GM12878 (cell line): ENCODE data around the gene FNIP1. TPM values are rescaled to one million over a fixed set of nuclear protein-coding genes. Genes with fewer than 3 reads are reported as not detected.

Experiments used
- BCLAF1 ChIP-seq: fragments of 450-650 bp; IDR thresholded peaks from 2 replicates; pipeline ENCODE4 v1.6.1; 2017; ENCODE audit warnings: antibody characterized with exemption, mild to moderate bottlenecking, moderate library complexity
- BHLHE40 ChIP-seq, 2 experiments: fragments of 450-650 bp in 1 of 2; IDR thresholded peaks; 2 replicates each; pipeline ENCODE4 v1.6.1; 2011 to 2017; ENCODE audit warnings: low read depth in 2 of 2, borderline replicate concordance in 1 of 2, improper control_type of control experiment in 1 of 2, low read length in 1 of 2, mild to moderate bottlenecking in 1 of 2
- EGR1 ChIP-seq, 2 experiments: IDR thresholded peaks; 1 replicate in 1 of 2; 2 replicates in 1 of 2; pipeline ENCODE4 v1.6.1; 2011 to 2012; ENCODE audit warnings: low read depth in 2 of 2, low read length in 2 of 2, borderline replicate concordance in 1 of 2, mild to moderate bottlenecking in 1 of 2, moderate library complexity in 1 of 2
- EP300 ChIP-seq, 2 experiments: fragments of 150-350 bp in 1 of 2; IDR thresholded peaks; 2 replicates each; pipeline ENCODE4 v1.6.1; 2011 to 2012; ENCODE audit warnings: low read depth in 2 of 2, low read length in 2 of 2, borderline replicate concordance in 1 of 2, improper control_type of control experiment in 1 of 2, inconsistent platforms in 1 of 2; ENCODE audit not compliant: control insufficient read depth in 1 of 2
- FOXM1 ChIP-seq: IDR thresholded peaks from 2 replicates; pipeline ENCODE4 v1.6.1; 2012; ENCODE audit warnings: low read depth, mild to moderate bottlenecking, inconsistent platforms, low read length, moderate library complexity
- GABPA ChIP-seq: IDR thresholded peaks from 2 replicates; pipeline ENCODE4 v1.6.1; 2014; ENCODE audit warnings: antibody characterized with exemption, low read depth, mild to moderate bottlenecking, inconsistent platforms
- IRF5 ChIP-seq: fragments of 450-650 bp; IDR thresholded peaks from 2 replicates; pipeline ENCODE4 v1.6.1; 2017; ENCODE audit warnings: borderline replicate concordance
- KAT2A ChIP-seq: conservative IDR thresholded peaks from 2 replicates; pipeline ENCODE4 v1.6.1; 2011; ENCODE audit warnings: low read depth, low read length; ENCODE audit not compliant: control insufficient read depth
- MLLT1 ChIP-seq: fragments of 450-650 bp; IDR thresholded peaks from 2 replicates; pipeline ENCODE4 v1.6.1; 2016; ENCODE audit warnings: mild to moderate bottlenecking
- MYC ChIP-seq: IDR thresholded peaks from 2 replicates; pipeline ENCODE4 v1.6.1; 2011; ENCODE audit warnings: mild to moderate bottlenecking, low read length, moderate library complexity, inconsistent platforms; ENCODE audit not compliant: insufficient read depth, insufficient replicate concordance, insufficient read length, severe bottlenecking
- NFIC ChIP-seq: IDR thresholded peaks from 2 replicates; pipeline ENCODE4 v1.6.1; 2012; ENCODE audit warnings: low read depth, mild to moderate bottlenecking, inconsistent platforms, low read length, moderate library complexity
- NFYA ChIP-seq: IDR thresholded peaks from 2 replicates; pipeline ENCODE4 v1.6.1; 2011; ENCODE audit warnings: low read depth, mild to moderate bottlenecking, low read length, improper control_type of control experiment, borderline replicate concordance
- POLR2AphosphoS5 ChIP-seq: IDR thresholded peaks from 2 replicates; pipeline ENCODE4 v1.6.1; 2011; ENCODE audit warnings: mild to moderate bottlenecking, low read length, inconsistent platforms
- SIX5 ChIP-seq: IDR thresholded peaks from 2 replicates; pipeline ENCODE4 v1.6.1; 2011; ENCODE audit warnings: mild to moderate bottlenecking, low read depth, low read length, moderate library complexity; ENCODE audit not compliant: severe bottlenecking
- SPI1 ChIP-seq: IDR thresholded peaks from 2 replicates; pipeline ENCODE4 v1.6.1; 2011; ENCODE audit warnings: low read depth, mild to moderate bottlenecking, low read length, moderate library complexity, borderline replicate concordance; ENCODE audit not compliant: insufficient read depth
- TAF1 ChIP-seq: IDR thresholded peaks from 2 replicates; pipeline ENCODE4 v1.6.1; 2011; ENCODE audit warnings: mild to moderate bottlenecking, low read depth, low read length, borderline replicate concordance
- TARDBP ChIP-seq: IDR thresholded peaks from 2 replicates; pipeline ENCODE4 v1.6.1; 2016; ENCODE audit warnings: borderline replicate concordance
- USF1 ChIP-seq: IDR thresholded peaks from 2 replicates; pipeline ENCODE4 v1.6.1; 2011; ENCODE audit warnings: borderline replicate concordance, low read depth, mild to moderate bottlenecking, moderate library complexity, mixed read lengths, low read length; ENCODE audit not compliant: insufficient read depth; ENCODE audit errors: extremely low read length
- YY1 ChIP-seq: IDR thresholded peaks from 2 replicates; pipeline ENCODE4 v1.6.1; 2011; ENCODE audit warnings: low read depth, mild to moderate bottlenecking, low read length
- ZNF384 ChIP-seq: IDR thresholded peaks from 2 replicates; pipeline ENCODE4 v1.6.1; 2012; ENCODE audit warnings: low read depth, mild to moderate bottlenecking, low read length, improper control_type of control experiment, borderline replicate concordance
- polyA plus RNA-seq, 11 experiments: library from polyadenylated mRNA; depleted of rRNA in 4 of 11; unstranded in 6 of 11; stranded (reverse) in 5 of 11; fragments of >200 nt; fragmentation: Nextera tagmentation in 4 of 11; fragmentation: Illumina TruSeq in 1 of 11; extraction: Ambion mirVana in 4 of 11; extraction: Trizol in 1 of 11; gene quantifications; 1 replicate in 1 of 11; 2 replicates in 10 of 11; pipeline versions ENCODE4 v1.2.1 to v1.2.3, GENCODE V29; 2011 to 2016; ENCODE audit warnings: inconsistent platforms in 2 of 11, missing spikeins in 2 of 11, low read depth in 1 of 11
- total RNA-seq, 4 experiments: library from RNA; depleted of rRNA in 3 of 4; stranded (reverse); fragments of >200 nt in 3 of 4; fragmentation: Illumina TruSeq in 1 of 4; extraction: Trizol in 1 of 4; gene quantifications; 2 replicates each; pipeline versions ENCODE4 v1.2.1 to v1.2.3, GENCODE V29; 2013 to 2021

The FNIP1 gene
- total and polyA plus RNA-seq, 10 of the 15 experiments (the other 5 are each of a cell fraction or from before 2014, with no cell fraction given) = 4.3 to 18.0 (median 14.0) TPM

- TF ChIP-seq IRF5 (no peak), POLR2AphosphoS5 (peak; percentile 78), ZNF384 (no peak), GABPA (no peak), EGR1 (IDR thresholded peaks at IDR 0.05; ENCODE audit: borderline replicate concordance in 1 of 2, low read depth in 2 of 2, low read length in 2 of 2) (peak; percentile 23 to 88), USF1 (peak; percentile 98), SIX5 (no peak), EP300 (IDR thresholded peaks at IDR 0.05; ENCODE audit: borderline replicate concordance in 1 of 2, control insufficient read depth in 1 of 2, low read depth in 2 of 2, low read length in 2 of 2) (0 out of 4 replicates have a peak, but pooled peaks of 1 of the 2 experiments have one; percentile 29), MYC (no peak), BCLAF1 (no peak), SPI1 (no peak), TAF1 (peak; percentile 89), FOXM1 (no peak), NFYA (no peak), KAT2A (no peak), BHLHE40 (IDR thresholded peaks at IDR 0.05; ENCODE audit: borderline replicate concordance in 1 of 2, low read depth in 2 of 2, low read length in 1 of 2) (peak; percentile 94 to 98), NFIC (no peak), YY1 (peak; percentile 72), MLLT1 (peak; percentile 41; the same call in 1 of the 2 replicates), TARDBP (peak; percentile 69; the same call in 1 of the 2 replicates)
Observed at GRCh38 chr5:131796793-131797693, at the start of gene FNIP1 (continued).
